Globus pallidus (tissue), 1 donor: ENCODE data around the gene PUDP.
"Not testable (repeated sequence)": the region's sequence is repeated elsewhere in the genome, so short reads cannot be mapped to it uniquely, and the experiment has no call there.

ENCODE experiments used
- DNase-seq: peaks from one replicate; pipeline ENCODE4 v3.0.0-alpha.2; 2015; ENCODE audit warnings: low spot score

The PUDP gene

DNA sequence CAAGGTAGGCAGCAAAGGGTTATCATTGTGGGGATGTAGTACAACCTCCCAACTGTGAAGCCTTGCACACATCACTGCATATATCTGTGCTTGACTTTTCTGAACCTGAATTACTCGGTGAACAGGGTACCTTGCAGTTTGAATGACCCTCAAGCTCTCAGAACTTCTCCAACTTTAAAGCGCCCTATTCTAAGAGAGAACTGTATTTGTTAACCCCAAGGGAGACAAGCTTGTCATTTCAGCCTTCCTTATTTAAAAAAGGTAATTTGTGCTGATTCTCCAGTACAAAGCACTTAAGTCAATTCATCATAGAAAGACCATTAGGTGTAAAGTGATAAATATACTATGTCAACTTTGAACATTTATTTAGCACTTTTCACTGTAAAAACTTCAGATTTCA, 122.5 kb downstream of the PUDP start:
- no peak for DNase-seq

DNA sequence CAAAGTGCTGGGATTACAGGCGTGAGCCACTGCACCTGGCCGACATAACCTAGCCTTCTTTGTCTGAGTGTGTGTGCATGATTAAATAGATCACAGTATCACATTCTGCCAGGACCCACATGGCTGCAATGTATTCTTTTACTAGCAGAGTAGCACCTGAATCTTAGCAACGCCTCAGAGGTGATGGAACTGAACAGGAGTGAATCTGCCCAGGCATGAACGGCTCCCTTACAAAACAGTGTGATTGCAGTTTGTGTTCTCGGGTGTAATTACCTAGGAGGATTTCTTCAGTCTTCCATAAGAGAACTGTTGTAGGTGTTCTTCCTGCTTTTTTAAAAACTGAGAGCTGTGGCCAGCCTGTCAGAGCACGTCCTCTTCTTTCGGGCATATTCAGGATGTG, 123.1 kb downstream of the PUDP start:
- DNase-seq: no peak

DNA sequence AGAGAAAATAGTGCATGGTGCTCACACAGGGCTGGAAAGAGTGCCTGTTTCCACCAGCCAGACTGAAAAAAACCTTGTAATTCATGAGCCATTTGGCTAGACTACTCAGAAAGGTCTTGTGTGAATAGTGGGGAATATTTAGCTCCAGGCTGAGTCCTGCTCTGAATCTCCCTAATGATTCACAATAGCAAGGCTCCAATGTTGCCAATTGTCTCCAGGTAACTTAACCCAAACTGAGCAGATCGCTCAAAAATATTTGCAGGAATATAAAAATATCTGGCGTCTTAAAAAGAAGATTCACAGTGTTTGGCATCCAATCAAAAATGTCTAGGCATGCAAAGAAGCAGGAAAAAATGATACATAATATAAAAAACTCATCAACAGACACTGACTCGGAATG, 125.0 kb downstream of the PUDP start:
- not testable (repeated sequence) for DNase-seq

DNA sequence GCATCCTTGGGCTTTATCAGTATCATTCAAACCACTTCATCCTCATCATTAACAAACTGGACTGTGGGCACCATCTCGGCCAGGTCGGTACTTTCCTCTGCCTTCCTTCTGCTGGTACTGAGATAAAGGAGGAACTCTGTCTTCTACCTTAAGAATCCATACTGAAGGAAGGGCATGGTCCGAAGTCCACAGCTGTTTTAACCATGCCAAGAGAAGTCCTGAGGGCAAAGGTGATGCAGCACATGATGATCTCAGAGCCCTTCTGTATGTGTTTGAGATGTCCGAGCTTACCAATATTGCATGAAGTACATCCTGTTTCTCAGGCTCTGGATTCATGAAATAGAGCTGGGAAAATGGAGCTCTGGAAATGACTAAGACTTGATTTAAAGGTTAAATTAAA, 126.0 kb downstream of the PUDP start:
- DNase-seq: no peak

DNA sequence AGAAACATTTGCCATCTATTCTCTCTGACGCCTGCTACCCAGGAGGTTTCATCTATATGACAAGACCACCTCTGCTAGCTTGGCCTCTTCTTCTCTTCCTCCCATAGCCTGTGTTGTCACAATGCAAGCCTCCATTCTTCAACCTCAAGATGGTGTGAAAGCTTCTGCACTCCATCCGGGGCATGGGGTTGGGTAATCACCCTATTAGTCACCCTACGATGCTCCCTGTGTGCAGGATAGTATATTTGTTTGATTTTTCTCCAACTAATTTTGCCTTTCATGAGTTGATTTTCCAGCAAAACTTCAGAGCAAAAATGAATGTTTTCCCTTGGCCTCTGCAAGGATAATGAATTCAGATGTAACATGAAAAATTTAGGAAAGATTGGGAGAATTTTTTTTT, 128.4 kb downstream of the PUDP start:
- DNase-seq: no peak

DNA sequence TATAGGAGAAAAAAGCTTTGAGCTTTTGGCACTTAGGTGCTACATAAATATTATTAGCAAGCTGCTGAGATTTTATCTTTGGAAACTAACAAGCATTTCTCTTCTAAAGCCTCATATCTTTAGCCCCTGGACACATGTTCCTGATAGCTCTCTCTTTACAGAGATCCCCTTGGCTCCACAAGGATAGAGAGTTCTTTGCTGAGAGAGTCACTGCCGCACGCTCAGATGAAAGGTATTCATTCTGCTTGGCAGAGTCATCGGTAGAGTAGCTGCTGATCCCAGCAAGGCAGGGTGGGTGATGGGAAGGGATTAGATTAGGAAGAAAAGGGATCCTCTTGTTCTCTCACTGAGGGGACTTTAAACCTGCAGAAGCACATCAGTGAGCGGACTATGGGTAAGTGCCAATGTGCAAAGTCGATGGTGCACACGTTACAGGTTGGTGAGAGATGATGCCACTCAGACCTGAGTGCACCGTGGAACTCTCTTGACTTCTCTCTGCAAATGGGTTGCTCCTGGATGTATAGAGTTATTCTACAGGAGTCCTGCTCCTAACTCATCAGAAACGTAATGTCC, 135.6 kb downstream of the PUDP start:
- not testable (repeated sequence) for DNase-seq

DNA sequence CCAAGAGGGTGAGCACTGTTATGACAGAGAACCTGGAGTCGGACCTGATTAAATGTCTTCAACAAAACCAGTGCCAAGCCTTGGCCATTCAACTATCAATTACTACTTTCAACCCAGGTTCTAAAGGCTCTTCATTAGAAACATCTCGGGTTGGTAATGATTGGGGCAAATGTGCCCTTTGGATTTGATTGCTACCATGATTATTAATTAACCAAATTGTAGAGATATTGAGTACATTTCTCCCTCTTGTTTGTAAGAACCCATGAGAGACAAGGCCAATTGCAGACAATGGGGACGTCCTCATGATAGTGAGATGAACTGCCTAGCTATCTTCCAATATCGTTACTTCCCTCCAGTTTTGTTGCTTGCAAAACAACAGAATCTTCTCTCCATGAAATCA, 137.1 kb downstream of the PUDP start:
- DNase-seq: not testable (repeated sequence)

DNA sequence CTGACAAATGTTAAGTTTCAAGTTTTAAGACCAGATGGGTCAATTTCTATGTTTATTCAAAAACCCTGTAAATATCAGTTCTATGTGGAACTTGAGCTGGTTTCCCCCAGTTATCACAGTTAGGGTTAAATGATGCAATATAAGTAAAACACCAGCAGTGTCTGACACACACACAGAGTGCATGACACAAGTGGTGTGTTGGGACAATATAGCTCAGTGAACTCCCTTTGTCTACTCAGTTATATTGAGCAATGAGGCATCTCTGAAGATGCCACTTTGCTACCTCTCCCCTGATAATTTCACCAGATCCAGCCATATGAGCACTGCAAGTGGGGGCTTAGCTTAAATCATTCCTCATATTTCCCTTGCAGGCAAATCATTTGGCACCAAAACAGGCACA, 140.6 kb downstream of the PUDP start:
- not testable (repeated sequence) for DNase-seq
